Right ventricle myocardium superior (tissue), 1 donor: ENCODE measurements around the gene PDE6B. TPM values are rescaled to one million over a fixed set of nuclear protein-coding genes. Genes with fewer than 3 reads are reported as not detected.
"Not testable (repeated sequence)": the region's sequence is repeated elsewhere in the genome, so short reads cannot be mapped to it uniquely, and the experiment has no call there.

Experiments used
- ATAC-seq: fragments of 200-7000 bp; cut with Tn5 transposase; one replicate; pipeline ENCODE4 v1.9.1; 2020; ENCODE audit warnings: mild to moderate bottlenecking; ENCODE audit not compliant: poor library complexity
- DNase-seq: peaks from one replicate; pipeline ENCODE4 v3.0.0-alpha.2; 2020
- intact Hi-C: fragments of 100-400 bp; cut with DNase I; formaldehyde crosslinking; loops from one replicate; pipeline ENCODE4 v1.11.2; 2022
- total RNA-seq: library from RNA; stranded (reverse); fragmentation: NEBNext Ultra II Directional; extraction: Animal tissue kit (Norgen Biotek cat#: 25700); gene quantifications from one replicate; pipeline ENCODE4 v1.2.1, GENCODE V29; 2021
- donor health status: DM: no; HTN: yes; CAD: no; lungs with severe emphysema.

The PDE6B gene
- total RNA-seq, 1 donor from 2014 or later = 1.1 TPM

GRCh38 chr4:663438-664428, 38.4 kb downstream of the PDE6B start:
- intact Hi-C loops = no loop called here
- ATAC-seq = peak; percentile 57
- peak; percentile 79 for DNase-seq

- DNase-seq = peak; percentile 40
- intact Hi-C loops = no loop called here
- ATAC-seq = no peak
Measured at GRCh38 chr4:664713-665231, 39.4 kb downstream of the PDE6B start.

GRCh38 chr4:665381-665750, 40.0 kb downstream of the PDE6B start:
- DNase-seq (peak; percentile 33), ATAC-seq (no peak)
- intact Hi-C loops = no loop called here

- no peak for DNase-seq
- ATAC-seq = no peak
- intact Hi-C loops = no loop called here
Measured at GRCh38 chr4:665751-666435, 40.5 kb downstream of the PDE6B start.

GRCh38 chr4:666436-666810, 41.0 kb downstream of the PDE6B start:
- ATAC-seq (no peak), DNase-seq (peak; percentile 31)

GRCh38 chr4:666822-667544, 41.6 kb downstream of the PDE6B start:
- ATAC-seq (no peak), DNase-seq (peak; percentile 39)
- intact Hi-C loops = no loop called here

More at GRCh38 chr4:666436-666810, 41.0 kb downstream of the PDE6B start:
- intact Hi-C loops = no loop called here

GRCh38 chr4:667545-667925, 42.2 kb downstream of the PDE6B start:
- no peak for ATAC-seq

GRCh38 chr4:668219-668618, 42.8 kb downstream of the PDE6B start:
- ATAC-seq, intact Hi-C loops, DNase-seq: not testable (repeated sequence)

More at GRCh38 chr4:667545-667925, 42.2 kb downstream of the PDE6B start:
- no peak for DNase-seq
- intact Hi-C loops = no loop called here

- ATAC-seq, DNase-seq, intact Hi-C loops: not testable (repeated sequence)
Measured at GRCh38 chr4:669806-670559, 44.6 kb downstream of the PDE6B start.

- ATAC-seq = no peak
- intact Hi-C loops = no loop called here
- no peak for DNase-seq
Measured at GRCh38 chr4:671769-672168, 46.4 kb downstream of the PDE6B start.

- ATAC-seq = peak; percentile 29
- intact Hi-C loops = no loop called here
- peak; percentile 82 for DNase-seq
Measured at GRCh38 chr4:673349-674091, 48.1 kb downstream of the PDE6B start.

- ATAC-seq = peak; percentile 91
- intact Hi-C loops = no loop called here
Measured at GRCh38 chr4:674172-675035, 49.0 kb downstream of the PDE6B start, which contains the start of the genes ATP5ME and MYL5. Gene ATP5ME (minus strand): TSS chr4:674276. CDS start chr4:674247, 29 bp downstream. Gene MYL5 (plus strand): TSS chr4:674542. CDS start chr4:678027, 3,485 bp downstream.

GRCh38 chr4:675036-675882, 49.9 kb downstream of the PDE6B start:
- DNase-seq (peak; percentile 52), ATAC-seq (peak; percentile 15)
- intact Hi-C loops = no loop called here

More at GRCh38 chr4:674172-675035, 49.0 kb downstream of the PDE6B start, which contains the start of the genes ATP5ME and MYL5:
- DNase-seq = peak; percentile 98

GRCh38 chr4:675980-676870, 50.9 kb downstream of the PDE6B start:
- ATAC-seq (no peak), DNase-seq (peak; percentile 38)
- intact Hi-C loops = no loop called here

GRCh38 chr4:676871-677235, 51.5 kb downstream of the PDE6B start:
- intact Hi-C loops = no loop called here
- DNase-seq (peak; percentile 46), ATAC-seq (no peak)
